IPS-NIHi7 (cell line): ENCODE data around the gene SPAM1.
"Not testable (repeated sequence)": the region's sequence is repeated elsewhere in the genome, so short reads cannot be mapped to it uniquely, and the experiment has no call there.

Experiments
- DNase-seq: peaks from one replicate; pipeline ENCODE4 v3.0.0; 2012; ENCODE audit warnings: mixed read lengths; ENCODE audit errors: extremely low spot score

SPAM1 gene

GRCh38 chr7:123958186-123958703, 33.2 kb downstream of the SPAM1 start:
- no peak for DNase-seq

DNA sequence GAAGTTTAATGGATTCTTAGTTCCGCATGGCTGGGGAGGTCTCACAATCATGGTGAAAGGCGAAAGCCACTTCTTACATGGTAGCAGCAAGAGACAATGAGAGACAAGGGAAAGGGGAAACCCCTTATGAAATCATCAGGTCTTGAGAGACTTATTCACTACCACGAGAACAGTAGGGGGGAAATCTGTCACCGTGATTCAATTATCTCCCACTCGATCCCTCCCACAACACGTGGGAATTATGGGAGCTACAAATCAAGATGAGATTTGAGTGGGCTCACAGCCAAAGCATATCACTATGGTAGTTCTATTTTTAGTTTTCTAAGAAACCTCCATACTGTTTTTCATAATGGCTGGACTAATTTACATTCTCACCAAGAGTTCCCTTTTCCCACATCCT, 36.7 kb downstream of the SPAM1 start:
- no peak for DNase-seq

- peak; percentile 14 for DNase-seq
These were observed 41.9 kb downstream of the SPAM1 start for GRCh38 chr7:123966936-123967335.

DNA sequence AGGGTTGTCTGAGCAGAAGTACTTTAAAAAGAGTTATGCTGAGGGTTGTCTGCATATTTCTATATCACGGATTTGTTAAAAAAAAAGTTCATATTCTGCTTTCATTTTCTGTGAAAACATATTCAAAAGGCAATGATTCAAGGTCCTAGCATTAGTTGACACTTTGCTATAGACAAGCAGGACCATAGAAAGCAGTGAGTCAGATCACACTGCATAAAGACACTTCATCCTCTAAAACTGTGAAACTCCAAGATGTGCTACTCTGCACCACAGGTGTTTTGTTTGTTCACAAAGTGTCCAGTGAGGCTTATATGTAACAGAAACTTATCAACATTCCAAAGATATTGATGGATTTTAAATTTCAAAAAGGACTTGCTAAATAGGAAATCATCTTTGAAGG, 47.0 kb downstream of the SPAM1 start:
- no peak for DNase-seq

GRCh38 chr7:123972831-123973230, 47.8 kb downstream of the SPAM1 start:
- no peak for DNase-seq

- DNase-seq, result no peak
These were observed 49.4 kb downstream of the SPAM1 start for GRCh38 chr7:123974326-123974908.

DNA sequence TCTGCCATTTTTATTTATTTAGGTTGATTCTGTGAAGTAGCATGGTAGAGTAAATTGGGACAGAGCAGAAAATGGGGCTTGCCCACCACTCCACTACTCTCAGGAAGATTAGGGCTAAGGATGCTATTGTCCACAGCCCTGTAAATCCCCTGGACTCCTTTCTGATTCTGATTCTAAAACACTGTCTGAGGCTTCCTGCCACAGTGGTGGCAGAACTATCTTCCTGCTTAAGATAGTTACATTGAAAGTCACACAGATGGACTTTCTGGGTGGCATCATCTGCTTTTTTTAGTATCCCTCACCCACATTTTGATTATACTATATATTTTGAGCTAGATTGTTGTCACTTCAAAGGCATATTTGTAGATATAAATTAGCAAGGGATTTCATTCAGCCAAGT, 50.0 kb downstream of the SPAM1 start:
- DNase-seq, result no peak

DNA sequence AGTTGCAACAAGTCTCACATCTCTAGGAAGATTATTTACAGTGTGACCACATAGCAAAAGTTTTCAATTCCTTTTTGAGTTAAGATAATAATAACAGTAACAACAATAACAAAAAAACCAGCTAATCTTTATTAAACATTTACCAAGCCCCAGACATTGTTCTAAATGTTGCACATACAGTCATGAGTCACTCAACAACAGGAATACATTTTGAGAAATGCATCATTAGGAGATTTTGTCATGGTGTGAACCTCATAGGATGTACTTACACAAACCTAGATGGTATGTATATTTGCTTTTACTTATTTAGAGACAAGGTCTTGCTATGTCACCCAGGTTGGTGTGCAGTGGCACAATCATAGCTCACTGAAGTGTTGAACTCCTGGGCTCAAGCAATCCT, 52.0 kb downstream of the SPAM1 start:
- DNase-seq, result no peak

DNA sequence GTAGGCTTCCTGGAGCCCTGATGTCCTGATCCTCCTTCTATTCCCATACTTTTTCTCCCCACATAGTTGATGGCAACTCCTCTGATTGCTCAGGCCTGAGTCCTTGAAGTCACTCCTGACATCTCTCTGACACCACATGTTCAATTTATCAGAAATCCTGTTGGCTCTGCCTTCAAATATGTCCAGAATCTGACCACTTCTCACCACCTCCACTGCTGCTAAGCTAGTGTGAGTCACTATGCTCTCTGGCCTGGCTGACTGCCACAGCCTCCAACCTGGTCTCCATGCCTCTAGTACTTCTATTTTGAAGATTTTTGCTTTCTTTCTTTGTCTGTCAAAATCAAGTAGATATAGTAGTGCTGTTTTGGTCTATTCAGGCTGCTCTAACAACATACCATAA, 54.8 kb downstream of the SPAM1 start:
- DNase-seq, result no peak

DNA sequence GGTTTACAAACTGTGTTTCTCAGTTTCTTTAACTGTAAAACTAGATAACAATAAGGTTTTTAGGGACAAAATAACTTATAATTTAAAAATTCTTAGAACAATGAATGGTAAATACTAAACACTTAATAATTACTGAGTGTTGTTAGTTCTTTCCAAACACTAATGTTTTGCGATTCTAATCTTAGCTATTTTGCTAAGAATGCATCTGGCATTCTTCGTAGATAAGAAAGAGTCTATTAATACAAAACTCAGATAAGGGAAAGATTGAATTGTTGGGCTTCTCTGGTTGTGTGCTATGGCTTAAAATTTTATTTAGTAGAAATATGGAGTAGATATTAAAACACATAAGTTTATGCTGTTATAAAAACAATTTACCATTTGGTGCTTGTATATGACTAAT, 62.4 kb downstream of the SPAM1 start:
- DNase-seq, result no peak

- DNase-seq, result no peak
These were observed 68.0 kb downstream of the SPAM1 start for GRCh38 chr7:123992913-123993518.

DNA sequence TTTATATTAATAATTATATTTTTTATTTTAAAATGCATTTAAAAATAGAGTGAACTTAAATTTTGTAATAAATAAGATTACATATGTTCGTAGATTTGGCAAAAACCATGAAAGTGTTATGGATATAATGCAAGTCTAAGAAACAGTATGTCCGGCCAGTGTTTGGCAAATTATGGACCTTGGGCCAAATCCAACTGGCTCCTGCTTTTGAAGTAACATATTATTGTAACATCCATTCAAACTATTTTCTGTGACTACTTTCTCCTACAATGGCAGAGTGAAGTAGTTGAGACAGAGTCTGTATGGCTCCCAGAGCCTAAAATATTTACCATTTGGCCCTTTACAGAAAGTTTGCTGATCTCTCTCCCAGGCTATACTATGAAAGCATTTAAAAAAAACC, 69.0 kb downstream of the SPAM1 start:
- no peak for DNase-seq

DNA sequence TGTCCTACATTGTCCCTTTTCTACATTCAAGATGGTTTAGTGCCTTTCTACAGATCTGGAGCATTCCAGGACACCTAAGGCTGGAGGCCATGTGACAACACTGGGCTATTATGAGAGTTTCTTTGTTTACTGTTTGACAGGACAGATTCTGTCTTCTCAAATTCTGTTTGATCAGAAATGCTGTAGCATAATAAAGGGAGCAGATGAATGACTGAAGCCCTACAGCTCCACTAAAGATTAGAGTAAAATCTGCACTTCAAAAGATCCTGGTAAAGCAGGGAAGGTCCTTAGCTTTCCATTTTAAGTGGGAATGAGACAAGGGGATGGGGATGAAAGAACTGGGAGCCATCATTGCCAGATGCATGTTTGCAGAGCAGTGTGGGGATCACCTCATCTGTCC, 69.4 kb downstream of the SPAM1 start:
- no peak for DNase-seq

GRCh38 chr7:123995617-123996326, 70.7 kb downstream of the SPAM1 start:
- no peak for DNase-seq

- no peak for DNase-seq
These were observed 71.2 kb downstream of the SPAM1 start for GRCh38 chr7:123996327-123996625.

- no peak for DNase-seq
These were observed 73.9 kb downstream of the SPAM1 start for GRCh38 chr7:123998921-123999320.

DNA sequence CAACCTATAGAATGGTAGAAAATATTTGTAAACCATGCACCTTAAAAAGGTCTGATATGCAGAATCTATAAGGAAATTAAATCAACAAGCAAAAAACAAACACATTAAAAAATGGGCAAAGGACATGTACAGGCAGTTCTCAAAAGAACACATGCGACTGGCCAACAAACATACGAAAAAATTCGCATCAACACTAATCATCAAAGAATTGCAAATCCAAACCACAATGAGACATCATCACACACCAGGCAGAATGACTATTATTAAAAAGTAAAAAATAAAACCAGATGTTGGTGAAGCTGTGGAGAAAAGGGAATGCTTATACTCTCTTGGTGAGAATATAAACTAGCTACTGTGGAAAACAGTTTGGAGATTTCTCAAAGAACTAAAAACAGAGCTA, 74.7 kb downstream of the SPAM1 start:
- no peak for DNase-seq

DNA sequence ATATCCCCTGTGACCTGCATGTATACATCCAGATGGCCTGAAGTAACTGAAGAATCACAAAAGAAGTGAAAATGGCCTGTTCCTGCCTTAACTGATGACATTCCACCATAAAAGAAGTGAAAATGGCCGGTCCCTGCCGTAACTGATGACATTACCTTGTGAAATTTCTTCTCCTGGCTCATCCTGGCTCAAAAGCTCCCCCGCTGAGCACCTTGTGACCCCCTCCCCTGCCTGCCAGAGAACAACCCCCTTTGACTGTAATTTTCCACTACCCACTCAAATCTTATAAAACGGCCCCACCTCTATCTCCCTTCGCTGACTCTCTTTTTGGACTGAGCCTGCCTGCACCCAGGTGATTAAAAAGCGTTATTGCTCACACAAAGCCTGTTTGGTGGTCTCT, 83.3 kb downstream of the SPAM1 start:
- DNase-seq, result not testable (repeated sequence)

- DNase-seq, result no peak
These were observed 84.3 kb downstream of the SPAM1 start for GRCh38 chr7:124009321-124009720.
